Esophagus muscularis mucosa (tissue), 4 donors: ENCODE data around the gene PTGIS.

Source experiments
- CTCF ChIP-seq, 3 experiments: fragments of 200-600 bp in 2 of 3; fragments of 450-650 bp in 1 of 3; sonication (generic) in 2 of 3; IDR thresholded peaks; one replicate each; pipeline ENCODE4 v1.5.1; 2017 to 2019; ENCODE audit warnings: antibody characterized with exemption in 3 of 3, mild to moderate bottlenecking in 2 of 3, moderate library complexity in 1 of 3
- EP300 ChIP-seq: sonication (generic); formaldehyde crosslinking; IDR thresholded peaks from one replicate; pipeline ENCODE4 v1.6.1; 2017; ENCODE audit warnings: antibody characterized with exemption
- POLR2A ChIP-seq: fragments of 450-650 bp; IDR thresholded peaks from one replicate; pipeline ENCODE4 v1.6.1; 2017; ENCODE audit warnings: antibody characterized with exemption, moderate library complexity, mild to moderate bottlenecking, low read depth
- POLR2AphosphoS5 ChIP-seq, 2 donors: sonication (generic); formaldehyde crosslinking; IDR thresholded peaks; one replicate each; pipeline ENCODE4 v1.6.1; 2017; ENCODE audit warnings: antibody characterized with exemption in 2 of 2

DNA sequence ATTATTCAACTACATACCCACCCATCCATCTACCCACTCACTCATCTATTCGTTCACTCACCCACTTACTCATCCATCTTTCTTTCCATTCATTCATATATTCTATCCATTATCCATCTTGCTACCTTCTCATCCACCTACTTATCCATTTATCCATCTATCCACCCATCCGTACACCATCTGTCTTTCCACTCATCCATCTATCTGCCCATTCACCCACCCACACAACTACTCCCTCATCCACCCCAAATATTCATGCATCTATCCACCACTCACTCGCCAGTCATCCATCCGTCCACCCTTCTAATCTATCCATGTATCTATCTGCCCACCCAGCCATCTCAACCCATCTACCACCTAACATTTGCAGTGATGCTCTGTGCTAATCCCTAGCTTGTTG is 71.9 kb downstream of the PTGIS start:
- TF ChIP-seq CTCF (IDR thresholded peaks at IDR 0.05) (no peak), POLR2A (no peak), EP300 (no peak), POLR2AphosphoS5 (IDR thresholded peaks at IDR 0.05) (no peak)
